ENCODE measurements around the gene MED12L.

- TF ChIP-seq POLR2AphosphoS5 (IDR thresholded peaks at IDR 0.05; ENCODE audit: low read depth, low read length) (no peak), TAF1 (IDR thresholded peaks at IDR 0.05; ENCODE audit: borderline replicate concordance, insufficient read depth, low read length) (no peak)
Measured at GRCh38 chr3:151283907-151284461, 198.5 kb downstream of the MED12L start.
